ENCODE results near the gene UBR4.

DNA sequence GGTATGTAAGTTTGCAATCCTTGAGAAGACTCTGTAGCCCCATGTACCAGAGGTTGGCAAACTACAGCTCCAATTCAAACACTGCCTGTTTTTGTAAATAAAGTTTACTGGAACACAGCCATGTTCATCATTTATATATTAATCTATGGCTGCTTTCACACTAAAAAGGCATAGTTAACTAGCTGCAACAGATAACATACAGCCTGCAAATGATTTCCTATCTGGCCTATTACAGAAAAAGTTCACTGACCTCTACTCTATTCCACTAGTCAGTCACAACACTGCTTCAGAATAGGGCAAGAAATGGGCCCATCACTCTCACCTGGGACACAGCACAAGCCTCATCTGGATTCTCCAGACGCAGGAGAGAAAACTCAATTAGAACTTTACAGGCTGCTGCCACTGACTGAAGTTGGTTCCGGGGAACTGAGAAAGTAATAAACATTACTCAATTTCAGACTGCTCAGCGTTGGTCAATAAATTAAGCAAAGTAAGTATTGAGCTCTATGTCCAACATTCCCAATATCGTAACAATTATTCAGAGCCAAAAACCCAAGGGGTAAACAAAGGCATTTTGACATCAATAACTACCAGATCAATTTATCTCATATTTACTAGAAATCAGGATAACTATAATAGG is 10.6 kb downstream of the UBR4 start:
- TF ChIP-seq, protein P1, sequence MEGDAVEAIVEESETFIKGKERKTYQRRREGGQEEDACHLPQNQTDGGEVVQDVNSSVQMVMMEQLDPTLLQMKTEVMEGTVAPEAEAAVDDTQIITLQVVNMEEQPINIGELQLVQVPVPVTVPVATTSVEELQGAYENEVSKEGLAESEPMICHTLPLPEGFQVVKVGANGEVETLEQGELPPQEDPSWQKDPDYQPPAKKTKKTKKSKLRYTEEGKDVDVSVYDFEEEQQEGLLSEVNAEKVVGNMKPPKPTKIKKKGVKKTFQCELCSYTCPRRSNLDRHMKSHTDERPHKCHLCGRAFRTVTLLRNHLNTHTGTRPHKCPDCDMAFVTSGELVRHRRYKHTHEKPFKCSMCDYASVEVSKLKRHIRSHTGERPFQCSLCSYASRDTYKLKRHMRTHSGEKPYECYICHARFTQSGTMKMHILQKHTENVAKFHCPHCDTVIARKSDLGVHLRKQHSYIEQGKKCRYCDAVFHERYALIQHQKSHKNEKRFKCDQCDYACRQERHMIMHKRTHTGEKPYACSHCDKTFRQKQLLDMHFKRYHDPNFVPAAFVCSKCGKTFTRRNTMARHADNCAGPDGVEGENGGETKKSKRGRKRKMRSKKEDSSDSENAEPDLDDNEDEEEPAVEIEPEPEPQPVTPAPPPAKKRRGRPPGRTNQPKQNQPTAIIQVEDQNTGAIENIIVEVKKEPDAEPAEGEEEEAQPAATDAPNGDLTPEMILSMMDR (IDR thresholded peaks at IDR 0.05): no peak
- TF ChIP-seq POLR2A (IDR thresholded peaks at IDR 0.05): no peak
